ENCODE measurements around the gene GLYATL1B.

DNA sequence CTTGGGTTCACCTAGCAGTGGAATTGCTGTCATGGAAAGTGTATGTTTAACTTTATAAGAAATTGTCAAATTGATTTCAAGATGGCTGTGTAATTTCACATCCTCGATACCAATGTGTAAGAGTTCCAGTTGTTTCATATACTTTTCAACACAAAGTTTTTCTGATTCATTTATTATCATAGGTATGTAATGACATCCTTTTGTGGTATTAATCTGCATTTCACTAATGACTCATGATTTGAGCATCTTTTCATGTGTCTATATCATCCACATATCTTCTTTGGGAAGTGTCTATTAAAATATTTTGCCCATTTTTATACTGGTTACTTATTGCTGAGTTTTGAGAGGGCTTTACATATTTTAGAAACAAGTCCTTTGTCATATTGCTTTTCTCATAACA is 17.0 kb upstream of the GLYATL1B start:
- TF ChIP-seq, protein P1, sequence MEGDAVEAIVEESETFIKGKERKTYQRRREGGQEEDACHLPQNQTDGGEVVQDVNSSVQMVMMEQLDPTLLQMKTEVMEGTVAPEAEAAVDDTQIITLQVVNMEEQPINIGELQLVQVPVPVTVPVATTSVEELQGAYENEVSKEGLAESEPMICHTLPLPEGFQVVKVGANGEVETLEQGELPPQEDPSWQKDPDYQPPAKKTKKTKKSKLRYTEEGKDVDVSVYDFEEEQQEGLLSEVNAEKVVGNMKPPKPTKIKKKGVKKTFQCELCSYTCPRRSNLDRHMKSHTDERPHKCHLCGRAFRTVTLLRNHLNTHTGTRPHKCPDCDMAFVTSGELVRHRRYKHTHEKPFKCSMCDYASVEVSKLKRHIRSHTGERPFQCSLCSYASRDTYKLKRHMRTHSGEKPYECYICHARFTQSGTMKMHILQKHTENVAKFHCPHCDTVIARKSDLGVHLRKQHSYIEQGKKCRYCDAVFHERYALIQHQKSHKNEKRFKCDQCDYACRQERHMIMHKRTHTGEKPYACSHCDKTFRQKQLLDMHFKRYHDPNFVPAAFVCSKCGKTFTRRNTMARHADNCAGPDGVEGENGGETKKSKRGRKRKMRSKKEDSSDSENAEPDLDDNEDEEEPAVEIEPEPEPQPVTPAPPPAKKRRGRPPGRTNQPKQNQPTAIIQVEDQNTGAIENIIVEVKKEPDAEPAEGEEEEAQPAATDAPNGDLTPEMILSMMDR (IDR thresholded peaks at IDR 0.05): no peak
- no peak for TF ChIP-seq EZH2 (IDR thresholded peaks at IDR 0.05; ENCODE audit: borderline replicate concordance, insufficient read depth, low read depth, low read length, poor library complexity, severe bottlenecking)

Data from B cell (primary cell).